C4-2B (cell line): Measurements from ENCODE around the gene OBSL1.

Source experiments
- CTCF ChIP-seq: fragments of 450-650 bp; conservative IDR thresholded peaks from 2 replicates; pipeline ENCODE4 v1.5.1; 2017; ENCODE audit warnings: mild to moderate bottlenecking
- ZFX ChIP-seq: fragments of 450-650 bp; IDR thresholded peaks from 2 replicates; pipeline ENCODE4 v1.6.1; 2017

DNA sequence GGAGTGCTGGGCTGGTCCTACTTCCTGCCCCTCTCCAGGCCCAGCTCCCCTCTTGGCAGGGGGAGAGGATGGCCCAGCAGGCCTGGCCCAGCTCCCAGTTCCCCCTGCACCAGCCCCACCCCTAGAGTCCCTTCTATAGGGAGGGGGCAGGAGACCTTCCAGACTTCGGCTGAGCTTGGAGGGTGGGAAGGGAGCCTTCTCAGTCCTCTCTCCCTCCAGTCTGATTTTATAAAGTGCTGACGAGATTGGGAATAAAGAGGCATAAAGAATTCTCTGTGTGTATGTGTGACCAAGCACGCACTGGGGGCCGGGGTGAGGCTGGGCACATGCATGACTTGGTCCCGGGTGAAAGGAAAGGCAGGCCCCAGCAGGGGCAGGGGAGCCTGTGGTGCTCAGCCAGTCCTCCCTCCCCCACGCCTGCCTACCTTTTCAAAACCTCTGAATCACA is 32.8 kb downstream of the OBSL1 start:
- TF ChIP-seq CTCF (no peak), ZFX (no peak)
